Activated naive CD4-positive, alpha-beta T cell treated with anti-CD3 and anti-CD28 coated beads, Interleukin-2, amount 10 ng/mL, durations not matched to agents 7 days and 5 days (primary cell): ENCODE results near the gene NCOA5.
"Not testable (repeated sequence)": the region's sequence is repeated elsewhere in the genome, so short reads cannot be mapped to it uniquely, and the experiment has no call there.

Experiments used
- CTCF ChIA-PET: fragments of 350-600 bp; sonication (Branson Sonifier 250); formaldehyde crosslinking; loops from one replicate; lab custom pipeline; 2021; ENCODE audit warnings: antibody characterized with exemption; lab: Charles Lee
- DNase-seq: peaks from one replicate; pipeline ENCODE4 v3.0.0-alpha.2; 2020
- H3K27ac Mint-ChIP-seq: one replicate; pipeline ENCODE4 v1.8.0; 2021; ENCODE audit warnings: mild to moderate bottlenecking, moderate library complexity, mixed read lengths
- H3K27me3 Mint-ChIP-seq: one replicate; pipeline ENCODE4 v1.8.0; 2021; ENCODE audit warnings: mild to moderate bottlenecking, mixed read lengths
- H3K36me3 Mint-ChIP-seq: one replicate; pipeline ENCODE4 v1.8.0; 2021; ENCODE audit warnings: mixed read lengths
- H3K4me1 Mint-ChIP-seq: one replicate; pipeline ENCODE4 v1.8.0; 2021; ENCODE audit warnings: mixed read lengths
- H3K4me3 Mint-ChIP-seq: one replicate; pipeline ENCODE4 v1.8.0; 2021; ENCODE audit warnings: mild to moderate bottlenecking, moderate library complexity, mixed read lengths
- H3K9me3 Mint-ChIP-seq: one replicate; pipeline ENCODE4 v1.8.0; 2021; ENCODE audit warnings: mixed read lengths

The NCOA5 gene

DNA sequence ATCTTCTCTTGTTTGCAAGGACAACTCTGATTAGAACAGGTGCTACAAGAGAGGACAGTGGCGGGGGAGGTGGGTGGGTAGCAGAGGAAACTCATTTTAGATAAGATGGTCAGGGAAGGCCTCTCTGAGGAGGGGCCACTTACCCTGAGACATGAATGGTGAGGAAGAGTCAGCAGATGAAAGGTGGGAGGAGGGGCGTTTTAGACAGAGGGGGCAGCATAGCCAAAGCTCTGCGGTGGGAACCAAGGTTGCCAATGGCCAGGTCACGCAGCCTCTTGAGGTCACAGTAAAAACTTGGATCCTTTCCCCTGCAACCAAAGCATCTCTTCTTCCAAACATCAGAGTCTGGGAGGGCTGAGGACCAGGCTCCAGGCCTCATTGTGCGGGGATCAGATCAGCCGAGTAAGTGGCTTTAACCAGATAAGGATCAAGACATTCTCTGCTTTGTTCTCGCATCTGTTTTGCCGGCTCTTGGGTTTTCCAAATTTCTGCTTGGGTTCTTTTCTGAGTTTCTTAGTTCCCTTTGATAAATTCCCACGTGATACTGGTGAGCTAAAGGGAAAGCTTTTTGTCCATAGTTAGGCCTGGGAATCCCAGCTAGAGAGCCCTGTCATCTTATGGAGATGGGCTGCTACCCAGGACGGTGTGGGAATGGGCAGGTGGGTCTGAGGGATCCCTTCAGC is 22.8 kb upstream of the NCOA5 start:
- Mint-ChIP-seq H3K27me3 (peaks cover 68% of the 10 kb centered on the region), H3K27ac (no peak overlapping the region), H3K36me3 (no peaks in the 10 kb centered on the region), H3K4me3 (no peak overlapping the region), H3K9me3 (no peaks in the 10 kb centered on the region), H3K4me1 (peaks cover 15% of the 10 kb centered on the region)
- CTCF ChIA-PET = no interaction called here
- DNase-seq = no peak

- no peaks in the 10 kb centered on the region for H3K36me3 Mint-ChIP-seq
- CTCF ChIA-PET = no interaction called here
- no peak overlapping the region for H3K4me3 Mint-ChIP-seq
- no peaks in the 10 kb centered on the region for H3K9me3 Mint-ChIP-seq
- H3K4me1 Mint-ChIP-seq = peaks cover 12% of the 10 kb centered on the region
- no peak for DNase-seq
- no peak overlapping the region for H3K27ac Mint-ChIP-seq
- peaks cover 70% of the 10 kb centered on the region for H3K27me3 Mint-ChIP-seq
Measured at GRCh38 chr20:46111836-46112212, 22.1 kb upstream of the NCOA5 start.

DNA sequence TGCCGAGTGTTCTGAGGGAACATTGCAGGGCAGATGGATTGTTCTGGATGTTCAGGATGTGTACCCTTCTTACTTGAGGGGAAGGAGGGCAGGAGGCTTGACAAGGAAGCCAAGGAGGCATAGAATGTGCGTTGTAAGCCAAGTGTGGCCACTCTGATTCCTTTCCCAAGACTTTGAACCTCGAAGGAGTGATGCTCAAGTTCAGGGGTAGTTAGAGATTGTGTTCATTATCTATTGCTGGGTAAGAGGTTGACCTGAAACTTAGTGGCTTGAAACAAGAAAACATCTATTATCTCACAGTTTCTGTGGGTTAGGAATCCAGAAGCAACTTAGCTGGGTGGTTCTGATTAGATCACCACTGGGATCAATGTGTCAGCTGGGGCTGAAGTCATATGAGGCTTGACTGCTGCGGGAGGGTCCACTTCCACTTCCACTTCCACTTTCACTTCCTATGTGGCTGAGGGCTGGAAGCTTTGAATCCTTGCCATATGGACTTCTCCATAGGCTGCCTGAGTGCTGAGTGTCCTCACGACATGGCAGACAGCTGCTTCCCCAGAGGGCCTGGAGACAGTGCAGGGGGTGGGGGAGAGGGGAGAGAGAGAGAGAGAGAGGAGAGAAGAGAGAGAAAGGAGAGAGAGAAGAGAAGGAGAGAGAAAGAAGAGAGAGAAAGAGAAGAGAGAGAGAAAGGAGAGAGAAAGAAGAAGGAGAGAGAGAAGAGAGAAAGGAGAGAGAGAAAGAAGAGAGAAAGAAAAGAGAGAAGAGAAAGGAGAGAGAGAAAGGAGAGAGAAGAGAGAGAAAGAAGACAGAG is 21.5 kb upstream of the NCOA5 start:
- CTCF ChIA-PET = no interaction called here
- DNase-seq = peak; percentile 36
- Mint-ChIP-seq H3K4me1 (peaks cover 12% of the 10 kb centered on the region), H3K36me3 (no peaks in the 10 kb centered on the region), H3K27ac (no peak overlapping the region), H3K9me3 (no peaks in the 10 kb centered on the region), H3K27me3 (peaks cover 64% of the 10 kb centered on the region), H3K4me3 (no peak overlapping the region)

GRCh38 chr20:46108976-46109375 is 19.2 kb upstream of the NCOA5 start:
- DNase-seq = no peak
- CTCF ChIA-PET = no interaction called here
- peaks cover 10% of the 10 kb centered on the region for H3K4me1 Mint-ChIP-seq
- peaks cover 60% of the 10 kb centered on the region for H3K27me3 Mint-ChIP-seq
- no peak overlapping the region for H3K4me3 Mint-ChIP-seq
- no peaks in the 10 kb centered on the region for H3K9me3 Mint-ChIP-seq
- no peak overlapping the region for H3K27ac Mint-ChIP-seq
- H3K36me3 Mint-ChIP-seq = no peaks in the 10 kb centered on the region

DNA sequence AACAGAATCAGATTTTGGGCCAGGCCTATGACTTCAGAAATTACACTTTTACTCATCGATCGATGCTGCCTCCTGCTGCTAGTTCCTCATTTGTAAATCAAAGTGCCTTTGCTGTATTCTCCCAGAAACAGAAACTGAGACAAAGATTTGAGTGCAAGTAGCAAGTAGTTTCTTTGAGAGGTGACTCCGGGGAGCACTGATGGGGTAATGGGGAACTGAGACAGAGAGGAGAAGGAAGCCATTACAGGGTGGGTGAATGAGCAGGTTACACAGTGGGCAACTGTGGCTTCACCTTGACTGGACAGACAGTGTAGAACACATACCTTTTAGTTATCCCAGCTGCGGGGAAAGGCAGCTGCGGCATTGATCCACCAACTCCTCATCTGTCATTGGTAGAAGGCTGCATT is 18.7 kb upstream of the NCOA5 start:
- no peak overlapping the region for H3K4me3 Mint-ChIP-seq
- no peaks in the 10 kb centered on the region for H3K36me3 Mint-ChIP-seq
- CTCF ChIA-PET = no interaction called here
- peaks cover 10% of the 10 kb centered on the region for H3K4me1 Mint-ChIP-seq
- no peak overlapping the region for H3K27ac Mint-ChIP-seq
- DNase-seq = no peak
- no peaks in the 10 kb centered on the region for H3K9me3 Mint-ChIP-seq
- H3K27me3 Mint-ChIP-seq = peaks cover 56% of the 10 kb centered on the region

- CTCF ChIA-PET = no interaction called here
- Mint-ChIP-seq H3K27ac (no peak overlapping the region), H3K4me1 (peaks cover 10% of the 10 kb centered on the region), H3K27me3 (peaks cover 61% of the 10 kb centered on the region), H3K36me3 (no peaks in the 10 kb centered on the region), H3K4me3 (no peak overlapping the region), H3K9me3 (no peaks in the 10 kb centered on the region)
- no peak for DNase-seq
Measured at GRCh38 chr20:46107061-46107460, 17.3 kb upstream of the NCOA5 start.

GRCh38 chr20:46104262-46104661 is 14.5 kb upstream of the NCOA5 start:
- CTCF ChIA-PET = no interaction called here
- Mint-ChIP-seq H3K4me1 (peaks cover 2% of the 10 kb centered on the region), H3K4me3 (no peak overlapping the region), H3K9me3 (no peaks in the 10 kb centered on the region), H3K27ac (no peak overlapping the region), H3K36me3 (no peaks in the 10 kb centered on the region), H3K27me3 (peaks cover 73% of the 10 kb centered on the region)
- DNase-seq = no peak

- no peaks in the 10 kb centered on the region for H3K4me1 Mint-ChIP-seq
- H3K36me3 Mint-ChIP-seq = no peaks in the 10 kb centered on the region
- H3K4me3 Mint-ChIP-seq = no peak overlapping the region
- CTCF ChIA-PET = no interaction called here
- DNase-seq = no peak
- peaks cover 72% of the 10 kb centered on the region for H3K27me3 Mint-ChIP-seq
- no peak overlapping the region for H3K27ac Mint-ChIP-seq
- no peaks in the 10 kb centered on the region for H3K9me3 Mint-ChIP-seq
Measured at GRCh38 chr20:46102940-46103339, 13.2 kb upstream of the NCOA5 start.

DNA sequence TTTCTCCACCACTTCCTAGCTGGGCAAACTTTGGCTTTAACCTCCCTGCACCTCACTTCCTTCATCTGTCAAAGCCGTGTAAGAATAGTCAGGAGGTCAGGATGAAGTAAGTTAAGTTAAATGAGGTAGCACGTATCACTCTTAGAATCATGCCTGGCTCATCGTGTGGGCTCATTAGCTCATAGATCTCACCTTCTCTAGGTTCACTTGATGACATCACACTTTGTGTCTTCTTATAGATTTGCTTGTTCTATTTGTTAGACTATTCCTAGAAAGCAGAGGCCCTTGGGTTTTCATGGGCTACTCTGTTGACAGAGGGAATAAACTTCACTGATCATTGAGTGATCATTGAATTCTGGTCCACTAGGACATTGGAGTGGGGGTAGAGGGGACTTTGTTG is 12.2 kb upstream of the NCOA5 start:
- no peaks in the 10 kb centered on the region for H3K36me3 Mint-ChIP-seq
- no peak for DNase-seq
- peaks cover 71% of the 10 kb centered on the region for H3K27me3 Mint-ChIP-seq
- no peak overlapping the region for H3K4me3 Mint-ChIP-seq
- no peaks in the 10 kb centered on the region for H3K4me1 Mint-ChIP-seq
- CTCF ChIA-PET = no interaction called here
- H3K9me3 Mint-ChIP-seq = no peaks in the 10 kb centered on the region
- H3K27ac Mint-ChIP-seq = no peak overlapping the region

- H3K27me3 Mint-ChIP-seq = peaks cover 75% of the 10 kb centered on the region
- no peak overlapping the region for H3K4me3 Mint-ChIP-seq
- H3K9me3 Mint-ChIP-seq = no peaks in the 10 kb centered on the region
- H3K36me3 Mint-ChIP-seq = no peaks in the 10 kb centered on the region
- no peak overlapping the region for H3K27ac Mint-ChIP-seq
- CTCF ChIA-PET = interaction anchor here (1.1 kb wide), 1 partner anchor 23 kb away, joined by 3 read pairs; no protein-coding TSS in a partner anchor
- no peak for DNase-seq
- no peaks in the 10 kb centered on the region for H3K4me1 Mint-ChIP-seq
Measured at GRCh38 chr20:46100988-46101387, 11.2 kb upstream of the NCOA5 start.

DNA sequence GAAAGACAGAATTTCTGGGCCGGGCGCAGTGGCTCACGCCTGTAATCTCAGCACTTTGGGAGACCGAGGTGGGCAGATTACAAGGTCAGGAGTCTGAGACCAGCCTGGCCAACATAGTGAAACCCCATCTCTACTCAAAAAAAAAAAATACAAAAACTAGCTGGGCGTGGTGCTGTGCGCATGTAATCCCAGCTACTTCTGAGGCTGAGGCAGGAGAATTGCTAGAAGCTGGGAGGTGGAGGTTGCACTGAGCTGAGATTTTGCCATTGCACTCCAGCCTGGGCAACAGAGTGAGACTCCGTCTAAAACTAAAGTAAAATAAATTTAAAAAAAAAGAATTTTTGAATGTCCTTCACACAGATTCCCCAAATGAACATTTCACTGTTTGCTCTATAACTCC is 10.7 kb upstream of the NCOA5 start:
- CTCF ChIA-PET = interaction anchor here (1.1 kb wide), 1 partner anchor 23 kb away, joined by 3 read pairs; no protein-coding TSS in a partner anchor
- H3K27me3 Mint-ChIP-seq = peaks cover 74% of the 10 kb centered on the region
- not testable (repeated sequence) for H3K4me3 Mint-ChIP-seq, DNase-seq, H3K9me3 Mint-ChIP-seq, H3K4me1 Mint-ChIP-seq, H3K27ac Mint-ChIP-seq, H3K36me3 Mint-ChIP-seq

GRCh38 chr20:46099491-46100287 is 9.9 kb upstream of the NCOA5 start:
- CTCF ChIA-PET = interaction anchor here (1.1 kb wide), 1 partner anchor 24 kb away, joined by 3 read pairs; no protein-coding TSS in a partner anchor
- Mint-ChIP-seq H3K27me3 (peaks cover 67% of the 10 kb centered on the region), H3K36me3 (no peaks in the 10 kb centered on the region), H3K4me3 (no peak overlapping the region), H3K27ac (no peak overlapping the region), H3K9me3 (no peaks in the 10 kb centered on the region), H3K4me1 (no peaks in the 10 kb centered on the region)
- no peak for DNase-seq

DNA sequence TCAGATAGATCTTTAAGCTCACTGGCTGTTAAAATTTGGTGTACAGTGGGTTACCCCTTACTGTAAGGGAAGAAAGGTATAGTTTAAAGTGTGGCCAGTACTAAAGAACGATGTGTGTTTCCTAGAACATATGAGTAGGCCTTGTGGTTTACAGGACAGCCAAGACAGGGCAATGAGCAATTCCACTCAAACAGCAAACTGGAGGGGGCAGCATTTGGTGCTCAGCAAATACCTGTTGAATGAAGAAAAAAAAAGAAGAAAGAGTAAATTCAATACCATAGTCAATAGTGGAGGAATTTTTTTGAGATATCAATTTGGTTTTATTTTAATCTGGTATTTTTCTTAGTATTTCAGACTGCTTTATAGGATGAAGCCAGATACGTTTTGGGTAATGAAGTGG is 3.8 kb upstream of the NCOA5 start:
- peaks cover 14% of the 10 kb centered on the region for H3K4me1 Mint-ChIP-seq
- no peaks in the 10 kb centered on the region for H3K36me3 Mint-ChIP-seq
- no peak for DNase-seq
- no peak overlapping the region for H3K4me3 Mint-ChIP-seq
- CTCF ChIA-PET = no interaction called here
- H3K9me3 Mint-ChIP-seq = no peaks in the 10 kb centered on the region
- H3K27me3 Mint-ChIP-seq = peaks cover 15% of the 10 kb centered on the region
- H3K27ac Mint-ChIP-seq = no peak overlapping the region
